Measurements from ENCODE around the gene MREG. TPM values are rescaled to one million over a fixed set of nuclear protein-coding genes. Genes with fewer than 3 reads are reported as not detected.
A peak's percentile ranks its signal among the peaks of the same experiment; 100 is the strongest.

MREG gene
- total and polyA plus RNA-seq, 2 experiments from 2014 or later: 1.8 to 3.1 TPM

DNA sequence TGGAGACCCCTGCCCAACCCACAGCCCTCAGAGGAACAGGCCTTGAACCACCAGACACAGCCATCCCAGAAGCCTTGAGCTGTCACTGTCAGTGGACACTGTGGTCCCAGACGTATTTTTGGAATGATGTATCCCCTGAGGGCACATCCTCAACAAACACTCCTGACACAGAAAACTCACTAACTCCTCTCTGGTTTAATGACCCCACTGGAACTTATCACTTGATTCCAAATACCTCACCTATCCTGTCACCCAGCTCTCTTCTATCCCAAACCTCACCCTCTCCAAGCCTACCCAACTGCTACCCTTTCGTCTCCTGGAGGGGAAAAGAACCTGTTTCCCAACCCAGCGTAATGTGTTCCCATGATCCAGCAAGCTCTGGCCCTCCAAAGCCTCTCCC, 111.6 kb downstream of the MREG start:
- no peaks in the 10 kb centered on the region for H3K36me3 ChIP-seq (ENCODE audit: low read depth)
- no peaks in the 10 kb centered on the region for H3K27me3 ChIP-seq (replicated peaks; ENCODE audit: insufficient read depth)
- no peak overlapping the region for H3K27ac ChIP-seq
- no peaks in the 10 kb centered on the region for H3K79me2 ChIP-seq (ENCODE audit: insufficient read depth)
- no peak for TF ChIP-seq EZH2phosphoT487 (IDR thresholded peaks at IDR 0.05; ENCODE audit: insufficient read depth, low read depth)
- no peak for TF ChIP-seq EZH2 (IDR thresholded peaks at IDR 0.05; ENCODE audit: insufficient read depth, poor library complexity, severe bottlenecking)
- H3K4me3 ChIP-seq: no peak overlapping the region
- no peak overlapping the region for H3K9ac ChIP-seq
- no peak for DNase-seq
- peaks cover 50% of the 10 kb centered on the region for H3F3A ChIP-seq (ENCODE audit: insufficient read depth)
- in situ Hi-C loops (cut with MboI): loop anchor here (10.0 kb wide), 1 partner anchor 447 kb away; no protein-coding TSS in a partner anchor
- peaks cover 51% of the 10 kb centered on the region for H3K4me1 ChIP-seq (ENCODE audit: insufficient read depth)
- no peaks in the 10 kb centered on the region for H3K9me3 ChIP-seq (ENCODE audit: low read depth)
- WGBS, 2 experiments (ENCODE audit: low coverage in 1 of 2, low lambda C conversion rate in 2 of 2, missing lambda C conversion rate in 2 of 2): 75% methylated on average over 3 of the region's 3 CpGs
- no peak overlapping the region for H2AFZ ChIP-seq
- H3K4me2 ChIP-seq (ENCODE audit: unreplicated experiment): no peak overlapping the region
- H4K20me1 ChIP-seq (ENCODE audit: insufficient read depth): no peaks in the 10 kb centered on the region
- no peaks in the 10 kb centered on the region for H3K9me2 ChIP-seq (ENCODE audit: insufficient read depth)

GRCh38 chr2:215900843-215901242, 112.5 kb downstream of the MREG start:
- no peak for TF ChIP-seq EZH2phosphoT487 (IDR thresholded peaks at IDR 0.05; ENCODE audit: insufficient read depth, low read depth)
- no peak for TF ChIP-seq EZH2 (IDR thresholded peaks at IDR 0.05; ENCODE audit: insufficient read depth, poor library complexity, severe bottlenecking)
- H3K9ac ChIP-seq: no peak overlapping the region
- H3F3A ChIP-seq (ENCODE audit: insufficient read depth): peaks cover 50% of the 10 kb centered on the region
- no peak overlapping the region for H3K4me3 ChIP-seq
- peaks cover 51% of the 10 kb centered on the region for H3K4me1 ChIP-seq (ENCODE audit: insufficient read depth)
- no peaks in the 10 kb centered on the region for H3K36me3 ChIP-seq (ENCODE audit: low read depth)
- H3K27me3 ChIP-seq (replicated peaks; ENCODE audit: insufficient read depth): no peaks in the 10 kb centered on the region
- no peaks in the 10 kb centered on the region for H4K20me1 ChIP-seq (ENCODE audit: insufficient read depth)
- H3K9me2 ChIP-seq (ENCODE audit: insufficient read depth): no peaks in the 10 kb centered on the region
- no peaks in the 10 kb centered on the region for H3K9me3 ChIP-seq (ENCODE audit: low read depth)
- H3K27ac ChIP-seq: peak overlapping the region; percentile 53
- H2AFZ ChIP-seq: no peak overlapping the region
- H3K4me2 ChIP-seq (ENCODE audit: unreplicated experiment): peak overlapping the region; percentile 5
- 99 to 100% methylated on average over 3 of the region's 3 CpGs for WGBS, 2 experiments (ENCODE audit: low coverage in 1 of 2, low lambda C conversion rate in 2 of 2, missing lambda C conversion rate in 2 of 2)
- in situ Hi-C loops (cut with MboI): loop anchor here (10.0 kb wide), 1 partner anchor 446 kb away; no protein-coding TSS in a partner anchor
- DNase-seq: no peak
- no peaks in the 10 kb centered on the region for H3K79me2 ChIP-seq (ENCODE audit: insufficient read depth)

- 45 to 46% methylated on average over 4 of the region's 4 CpGs for WGBS, 2 experiments (ENCODE audit: low coverage in 1 of 2, low lambda C conversion rate in 2 of 2, missing lambda C conversion rate in 2 of 2)
- peak overlapping the region; percentile 5 for H3K4me2 ChIP-seq (ENCODE audit: unreplicated experiment)
- H3K27ac ChIP-seq: peak overlapping the region; percentile 72
- in situ Hi-C loops (cut with MboI): loop anchor here (10.0 kb wide), 1 partner anchor 445 kb away; no protein-coding TSS in a partner anchor
- no peaks in the 10 kb centered on the region for H3K9me2 ChIP-seq (ENCODE audit: insufficient read depth)
- H3K4me3 ChIP-seq: no peak overlapping the region
- TF ChIP-seq EZH2 (IDR thresholded peaks at IDR 0.05; ENCODE audit: insufficient read depth, poor library complexity, severe bottlenecking) (no peak), EZH2phosphoT487 (IDR thresholded peaks at IDR 0.05; ENCODE audit: insufficient read depth, low read depth) (no peak)
- H3K27me3 ChIP-seq (replicated peaks; ENCODE audit: insufficient read depth): no peaks in the 10 kb centered on the region
- H3F3A ChIP-seq (ENCODE audit: insufficient read depth): peaks cover 50% of the 10 kb centered on the region
- H2AFZ ChIP-seq: no peak overlapping the region
- H3K36me3 ChIP-seq (ENCODE audit: low read depth): no peaks in the 10 kb centered on the region
- H3K9ac ChIP-seq: peak overlapping the region; percentile 28; the same call in 1 of the 2 replicates
- H3K79me2 ChIP-seq (ENCODE audit: insufficient read depth): no peaks in the 10 kb centered on the region
- H3K4me1 ChIP-seq (ENCODE audit: insufficient read depth): peaks cover 51% of the 10 kb centered on the region
- H4K20me1 ChIP-seq (ENCODE audit: insufficient read depth): no peaks in the 10 kb centered on the region
- H3K9me3 ChIP-seq (ENCODE audit: low read depth): no peaks in the 10 kb centered on the region
- peak; percentile 94 for DNase-seq
Measured at GRCh38 chr2:215900203-215900611, 113.1 kb downstream of the MREG start.

DNA sequence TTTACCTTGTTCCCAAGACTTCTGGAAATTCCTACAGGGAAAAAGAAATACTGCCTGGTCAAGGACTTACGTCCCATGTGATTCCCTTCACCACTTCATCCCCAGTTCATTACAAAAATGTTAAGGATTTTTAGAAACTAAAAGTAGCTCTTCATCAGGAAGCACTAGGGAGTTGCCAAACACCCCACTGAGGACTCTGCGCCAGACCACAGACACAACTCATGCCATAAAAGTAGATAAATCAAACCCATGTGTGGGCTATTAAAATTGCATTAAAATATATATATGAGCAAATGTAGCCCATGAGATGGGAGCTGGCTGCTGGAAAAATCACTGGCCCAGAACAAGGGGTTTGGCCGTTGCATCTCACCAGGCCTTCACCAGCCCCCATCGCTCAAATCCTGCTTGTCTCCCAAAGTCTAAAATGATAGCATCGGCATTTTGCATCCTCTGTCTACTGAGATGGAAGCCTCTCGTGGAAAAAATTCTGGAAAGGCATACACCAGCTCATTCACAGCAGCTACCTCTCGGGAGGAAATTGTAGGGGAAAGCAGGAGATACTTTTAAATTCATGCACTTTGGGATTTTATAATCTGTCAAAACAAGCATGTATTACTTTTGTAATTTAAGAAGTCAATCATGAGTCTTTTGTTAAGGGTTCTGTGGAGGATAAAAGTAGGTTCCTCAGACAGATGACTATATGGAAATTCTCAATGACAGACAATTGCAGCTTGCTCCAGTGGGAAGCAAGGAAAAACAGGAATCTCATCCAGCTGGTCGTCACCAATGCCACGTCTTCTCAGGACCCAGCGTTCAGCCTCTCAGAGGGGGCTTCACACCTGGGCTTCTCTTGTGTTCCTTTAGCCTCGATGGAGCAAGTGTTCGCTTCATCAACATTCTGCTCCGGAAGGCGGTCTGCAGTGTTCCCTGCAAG, 113.9 kb downstream of the MREG start:
- Histone ChIP-seq H3K4me3 (0 out of 2 replicates have a peak overlapping the region, but pooled peaks have one; percentile 3), H3K9me3 (ENCODE audit: low read depth) (no peaks in the 10 kb centered on the region), H3K4me2 (ENCODE audit: unreplicated experiment) (peak overlapping the region; percentile 25), H3K79me2 (ENCODE audit: insufficient read depth) (no peaks in the 10 kb centered on the region), H3K36me3 (ENCODE audit: low read depth) (no peaks in the 10 kb centered on the region), H3F3A (ENCODE audit: insufficient read depth) (peaks cover 50% of the 10 kb centered on the region), H3K4me1 (ENCODE audit: insufficient read depth) (peaks cover 46% of the 10 kb centered on the region), H3K27ac (peak overlapping the region; percentile 72), H3K27me3 (replicated peaks; ENCODE audit: insufficient read depth) (no peaks in the 10 kb centered on the region), H3K9me2 (ENCODE audit: insufficient read depth) (no peaks in the 10 kb centered on the region), H2AFZ (peak overlapping the region; percentile 33; the same call in 1 of the 2 replicates), H4K20me1 (ENCODE audit: insufficient read depth) (no peaks in the 10 kb centered on the region), H3K9ac (peak overlapping the region; percentile 40; the same call in 1 of the 2 replicates)
- WGBS, 2 experiments (ENCODE audit: low coverage in 1 of 2, low lambda C conversion rate in 2 of 2, missing lambda C conversion rate in 2 of 2): 48 to 51% methylated on average over 14 of the region's 14 CpGs
- in situ Hi-C loops (cut with MboI): loop anchor here (10.0 kb wide), 1 partner anchor 445 kb away; no protein-coding TSS in a partner anchor
- TF ChIP-seq EZH2 (IDR thresholded peaks at IDR 0.05; ENCODE audit: insufficient read depth, poor library complexity, severe bottlenecking) (no peak), EZH2phosphoT487 (IDR thresholded peaks at IDR 0.05; ENCODE audit: insufficient read depth, low read depth) (no peak)
- DNase-seq: peak; percentile 88
